A549 treated with dexamethasone at 1 μM for 4 hours (cell line): Measurements from ENCODE around the gene FRMPD3. TPM values are rescaled to one million over a fixed set of nuclear protein-coding genes. Genes with fewer than 3 reads are reported as not detected.

ENCODE experiments used
- total RNA-seq: library from RNA; stranded (reverse); fragments of 200-300 nt; extraction: Qiagen RNA extraction; gene quantifications from 5 replicates; pipeline ENCODE4 v1.2.3, GENCODE V29; 2022

Gene FRMPD3
- total RNA-seq: 0.09 to 0.16 TPM (median 0.12 TPM) in 5 replicates

GRCh38 chrX:107448998-107449835 is at the start of gene FRMPD3:
Gene FRMPD3, plus strand, starts transcription at chrX:107449652. Its CDS starts 76,937 bp downstream, at chrX:107526589.

Other genes starting within 250 kb of the FRMPD3 start
- 13.5 to 18.5 TPM (median 16.8 TPM) in 5 replicates for gene NUP62CL, start 243.2 kb upstream of the FRMPD3 start, total RNA-seq
- 0.09 TPM in 1 of 5 replicates, not detected in the others for gene DNAAF6, start 243.0 kb upstream of the FRMPD3 start, total RNA-seq
- gene PRPS1, start 178.9 kb downstream of the FRMPD3 start, total RNA-seq: 89.0 to 101 TPM (median 91.9 TPM) in 5 replicates